GM12892 (cell line): ENCODE measurements around the gene SLC39A5. TPM values are rescaled to one million over a fixed set of nuclear protein-coding genes. Genes with fewer than 3 reads are reported as not detected.
"Not testable (repeated sequence)": the region's sequence is repeated elsewhere in the genome, so short reads cannot be mapped to it uniquely, and the experiment has no call there.

Experiments used
- DNase-seq: peaks from one replicate; pipeline ENCODE4 v3.0.0; 2011; ENCODE audit not compliant: insufficient read length
- FAIRE-seq: peaks from 2 replicates; lab custom pipeline; 2011; peaks lifted over from hg19 to GRCh38; lab: Jason Lieb, UNC
- POLR2A ChIP-seq: IDR thresholded peaks from 2 replicates; pipeline ENCODE4 v1.6.1; 2011; ENCODE audit warnings: low read depth, low read length, control low read depth
- POLR2AphosphoS5 ChIP-seq: IDR thresholded peaks from 2 replicates; pipeline ENCODE4 v1.6.1; 2011; ENCODE audit warnings: low read depth, low read length, control low read depth
- TAF1 ChIP-seq: IDR thresholded peaks from 2 replicates; pipeline ENCODE4 v1.6.1; 2011; ENCODE audit warnings: low read depth, mild to moderate bottlenecking, control low read depth, low read length, borderline replicate concordance
- polyA plus RNA-seq: library from polyadenylated mRNA; unstranded; fragments of >200 nt; gene quantifications from one replicate; pipeline ENCODE4 v1.2.1, GENCODE V29; 2012; ENCODE audit warnings: missing spikeins, inconsistent platforms; ENCODE audit not compliant: missing spikeins

Gene SLC39A5
- not detected for polyA plus RNA-seq

GRCh38 chr12:56229916-56230431 is at the start of gene SLC39A5:
Gene SLC39A5, plus strand, starts transcription at chr12:56230051. Its CDS starts 1,224 bp downstream, at chr12:56231275.
- no peak for DNase-seq
- FAIRE-seq: no peak
- TF ChIP-seq POLR2AphosphoS5 (no peak), POLR2A (no peak), TAF1 (no peak)

- FAIRE-seq (no peak), DNase-seq (no peak)
- TF ChIP-seq POLR2AphosphoS5: no peak
- TF ChIP-seq POLR2A: no peak
- no peak for TF ChIP-seq TAF1
Observed at GRCh38 chr12:56186957-56187356, 42.9 kb upstream of the SLC39A5 start.

DNA sequence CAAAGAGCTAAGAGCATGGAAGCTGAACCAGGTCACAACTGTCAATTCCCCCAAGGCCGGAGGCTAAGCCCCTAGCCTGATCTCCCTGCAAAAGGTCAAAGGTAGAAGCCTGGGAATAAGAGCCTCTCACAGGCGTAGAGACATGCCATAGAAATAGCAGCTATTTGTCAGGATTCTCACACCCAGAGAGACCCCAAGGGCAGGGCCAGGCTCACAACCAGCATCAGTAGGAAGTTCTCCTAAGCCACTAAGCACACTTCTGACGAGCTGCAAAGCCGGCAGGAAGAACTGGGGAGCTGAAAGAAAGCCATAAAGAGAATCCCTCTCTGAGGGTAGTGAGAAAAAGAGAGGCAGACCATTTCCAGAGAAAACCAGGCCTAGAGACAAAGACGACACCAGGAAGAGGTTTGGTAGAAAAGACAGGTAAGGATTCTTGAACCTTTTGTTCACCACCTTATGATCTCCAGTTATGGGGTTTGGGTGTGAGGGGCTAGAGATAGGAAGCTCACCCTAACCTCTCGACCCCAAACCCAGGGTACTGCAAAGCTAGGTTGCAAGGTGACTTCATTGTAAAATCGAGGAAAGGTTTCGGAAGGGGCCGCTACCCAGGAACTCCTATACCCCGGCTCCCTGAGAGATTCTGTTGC is 41.6 kb upstream of the SLC39A5 start:
- DNase-seq: no peak
- FAIRE-seq: no peak
- TF ChIP-seq POLR2A (no peak), POLR2AphosphoS5 (no peak), TAF1 (no peak)

- no peak for FAIRE-seq
- TF ChIP-seq POLR2A (no peak), POLR2AphosphoS5 (no peak), TAF1 (no peak)
- DNase-seq: no peak
Observed at GRCh38 chr12:56188778-56189098, 41.1 kb upstream of the SLC39A5 start.

GRCh38 chr12:56189099-56189917 is 40.5 kb upstream of the SLC39A5 start, which contains the start of gene SMARCC2:
Gene SMARCC2, minus strand, starts transcription at chr12:56189483. Its CDS starts 22 bp downstream, at chr12:56189461.
- DNase-seq (peak; percentile 85), FAIRE-seq (peak; percentile 86)
- TF ChIP-seq POLR2AphosphoS5 (no peak; the same call in 1 of the 2 replicates), POLR2A (peak; percentile 45; the same call in 1 of the 2 replicates), TAF1 (no peak)

- TF ChIP-seq POLR2AphosphoS5: no peak
- TF ChIP-seq POLR2A: 0 out of 2 replicates have a peak, but pooled peaks have one; percentile 21
- DNase-seq (peak; percentile 52), FAIRE-seq (peak; percentile 78)
Observed at GRCh38 chr12:56189918-56190694, 39.7 kb upstream of the SLC39A5 start.

DNA sequence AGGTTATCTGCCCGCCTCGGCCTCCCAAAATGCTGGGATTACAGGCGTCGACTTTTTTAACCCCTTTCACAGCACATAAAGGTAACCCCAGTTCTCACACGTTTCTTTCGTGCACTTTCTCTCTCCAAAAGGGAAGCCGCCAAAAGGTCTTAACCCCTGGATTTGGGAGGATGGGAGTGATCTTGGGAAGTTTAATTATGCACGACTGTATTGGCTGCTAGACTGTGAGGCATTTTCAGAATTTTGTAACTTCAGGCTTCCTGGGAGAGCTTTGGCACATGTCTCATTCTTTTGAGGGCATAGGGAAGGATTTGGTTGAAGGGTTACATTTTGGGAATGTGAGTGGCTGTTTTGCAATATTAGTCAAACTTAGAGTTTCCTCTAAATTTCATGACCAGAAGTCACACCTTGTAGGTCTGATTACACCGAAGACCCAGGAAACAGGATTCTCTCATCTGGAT is 39.1 kb upstream of the SLC39A5 start:
- DNase-seq: no peak
- no peak for TF ChIP-seq POLR2A
- no peak for TF ChIP-seq TAF1
- no peak for TF ChIP-seq POLR2AphosphoS5
- no peak for FAIRE-seq

- TF ChIP-seq TAF1 (no peak), POLR2A (no peak), POLR2AphosphoS5 (no peak)
- FAIRE-seq (no peak), DNase-seq (no peak)
Observed at GRCh38 chr12:56192582-56192981, 37.3 kb upstream of the SLC39A5 start.

- TF ChIP-seq TAF1: 0 out of 2 replicates have a peak, but pooled peaks have one; percentile 22
- no peak for TF ChIP-seq POLR2AphosphoS5
- TF ChIP-seq POLR2A: peak; percentile 30; the same call in 1 of the 2 replicates
- DNase-seq (peak; percentile 43), FAIRE-seq (peak; percentile 86)
Observed at GRCh38 chr12:56193025-56193578, 36.7 kb upstream of the SLC39A5 start.

- DNase-seq, FAIRE-seq: not testable (repeated sequence)
Observed at GRCh38 chr12:56196818-56197550, 32.9 kb upstream of the SLC39A5 start.
